Measurements from ENCODE around the gene WDR44. TPM values are rescaled to one million over a fixed set of nuclear protein-coding genes. Genes with fewer than 3 reads are reported as not detected.

WDR44 gene
- total RNA-seq, 1 donor from 2014 or later: 31.1 TPM

DNA sequence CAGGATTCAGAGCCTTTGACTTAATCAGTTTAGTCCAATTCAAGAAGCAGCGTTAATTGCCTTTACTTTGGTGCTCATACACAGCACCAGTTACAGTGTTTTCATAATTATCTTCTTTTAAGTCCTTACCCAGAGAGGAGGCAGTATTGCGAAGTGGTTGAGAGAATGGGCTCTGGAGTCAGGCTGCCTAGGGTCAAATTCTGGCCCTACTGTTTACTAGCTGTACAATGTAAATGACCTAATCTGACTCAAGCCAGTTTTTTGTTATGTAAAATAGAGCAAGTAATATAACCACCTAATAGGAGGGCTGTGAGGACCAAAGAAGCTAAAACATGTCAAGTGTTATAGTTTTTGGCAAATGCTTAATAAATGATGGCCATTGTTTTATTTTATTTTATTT, 27.6 kb downstream of the WDR44 start:
- H3K9me3 Mint-ChIP-seq (ENCODE audit: unreplicated experiment): no peaks in the 10 kb centered on the region
- no peak for DNase-seq (ENCODE audit: extremely low spot score, unreplicated experiment)
- no peaks in the 10 kb centered on the region for H3K27me3 Mint-ChIP-seq (ENCODE audit: unreplicated experiment)
- H3K27ac Mint-ChIP-seq (ENCODE audit: unreplicated experiment): peak overlapping the region; percentile 4
- TF ChIP-seq, protein P1, sequence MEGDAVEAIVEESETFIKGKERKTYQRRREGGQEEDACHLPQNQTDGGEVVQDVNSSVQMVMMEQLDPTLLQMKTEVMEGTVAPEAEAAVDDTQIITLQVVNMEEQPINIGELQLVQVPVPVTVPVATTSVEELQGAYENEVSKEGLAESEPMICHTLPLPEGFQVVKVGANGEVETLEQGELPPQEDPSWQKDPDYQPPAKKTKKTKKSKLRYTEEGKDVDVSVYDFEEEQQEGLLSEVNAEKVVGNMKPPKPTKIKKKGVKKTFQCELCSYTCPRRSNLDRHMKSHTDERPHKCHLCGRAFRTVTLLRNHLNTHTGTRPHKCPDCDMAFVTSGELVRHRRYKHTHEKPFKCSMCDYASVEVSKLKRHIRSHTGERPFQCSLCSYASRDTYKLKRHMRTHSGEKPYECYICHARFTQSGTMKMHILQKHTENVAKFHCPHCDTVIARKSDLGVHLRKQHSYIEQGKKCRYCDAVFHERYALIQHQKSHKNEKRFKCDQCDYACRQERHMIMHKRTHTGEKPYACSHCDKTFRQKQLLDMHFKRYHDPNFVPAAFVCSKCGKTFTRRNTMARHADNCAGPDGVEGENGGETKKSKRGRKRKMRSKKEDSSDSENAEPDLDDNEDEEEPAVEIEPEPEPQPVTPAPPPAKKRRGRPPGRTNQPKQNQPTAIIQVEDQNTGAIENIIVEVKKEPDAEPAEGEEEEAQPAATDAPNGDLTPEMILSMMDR (IDR thresholded peaks at IDR 0.05): no peak
- peaks cover 33% of the 10 kb centered on the region for H3K4me1 Mint-ChIP-seq (ENCODE audit: unreplicated experiment)
- H3K4me3 Mint-ChIP-seq (ENCODE audit: unreplicated experiment): no peak overlapping the region
- H3K36me3 Mint-ChIP-seq (ENCODE audit: unreplicated experiment): peaks cover 3% of the 10 kb centered on the region

DNA sequence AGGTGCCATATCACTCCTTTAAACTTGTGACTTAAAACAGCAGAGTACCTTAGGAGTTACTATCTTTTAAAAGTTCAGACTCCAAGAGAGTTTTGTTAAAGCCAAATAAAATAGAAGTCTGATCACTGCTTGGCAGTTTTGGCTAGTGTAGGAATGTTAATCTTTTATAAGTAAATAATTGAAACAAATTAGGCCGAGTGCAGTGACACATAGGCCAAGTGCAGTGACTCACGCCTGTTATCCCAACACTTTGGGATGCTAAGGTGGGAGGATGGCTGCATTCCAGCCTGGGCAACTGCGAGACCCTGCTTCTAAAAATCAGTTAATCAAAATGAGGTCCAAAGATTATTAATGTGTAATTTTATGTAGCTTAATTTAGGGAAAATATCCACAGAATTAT, 37.2 kb downstream of the WDR44 start:
- no peak for DNase-seq (ENCODE audit: extremely low spot score, unreplicated experiment)
- no peak overlapping the region for H3K4me3 Mint-ChIP-seq (ENCODE audit: unreplicated experiment)
- no peak overlapping the region for H3K27ac Mint-ChIP-seq (ENCODE audit: unreplicated experiment)
- peaks cover 6% of the 10 kb centered on the region for H3K4me1 Mint-ChIP-seq (ENCODE audit: unreplicated experiment)
- TF ChIP-seq, protein P1 (IDR thresholded peaks at IDR 0.05): no peak
- H3K9me3 Mint-ChIP-seq (ENCODE audit: unreplicated experiment): no peaks in the 10 kb centered on the region
- H3K36me3 Mint-ChIP-seq (ENCODE audit: unreplicated experiment): no peaks in the 10 kb centered on the region
- H3K27me3 Mint-ChIP-seq (ENCODE audit: unreplicated experiment): no peaks in the 10 kb centered on the region

DNA sequence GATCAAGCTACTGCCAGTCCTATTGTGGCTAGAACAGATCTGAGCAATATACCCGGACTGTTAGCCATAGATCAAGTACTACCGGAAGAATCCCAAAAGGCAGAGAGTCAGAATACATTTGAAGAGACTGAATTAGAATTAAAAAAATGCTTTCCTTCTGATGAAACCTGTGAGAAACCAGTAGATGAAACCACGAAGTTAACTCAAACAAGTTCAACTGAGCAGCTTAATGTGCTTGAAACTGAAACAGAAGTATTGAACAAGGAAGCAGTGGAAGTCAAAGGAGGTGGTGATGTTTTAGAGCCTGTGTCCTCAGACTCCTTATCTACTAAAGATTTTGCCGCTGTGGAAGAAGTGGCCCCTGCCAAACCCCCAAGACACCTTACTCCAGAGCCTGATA, 46.8 kb downstream of the WDR44 start:
- Mint-ChIP-seq H3K4me1 (ENCODE audit: unreplicated experiment) (peaks cover 6% of the 10 kb centered on the region), H3K36me3 (ENCODE audit: unreplicated experiment) (peaks cover 47% of the 10 kb centered on the region), H3K4me3 (ENCODE audit: unreplicated experiment) (no peak overlapping the region), H3K9me3 (ENCODE audit: unreplicated experiment) (no peaks in the 10 kb centered on the region), H3K27me3 (ENCODE audit: unreplicated experiment) (no peaks in the 10 kb centered on the region), H3K27ac (ENCODE audit: unreplicated experiment) (peak overlapping the region; percentile 40)
- DNase-seq (ENCODE audit: extremely low spot score, unreplicated experiment): no peak
- TF ChIP-seq, protein P1 (IDR thresholded peaks at IDR 0.05): no peak

DNA sequence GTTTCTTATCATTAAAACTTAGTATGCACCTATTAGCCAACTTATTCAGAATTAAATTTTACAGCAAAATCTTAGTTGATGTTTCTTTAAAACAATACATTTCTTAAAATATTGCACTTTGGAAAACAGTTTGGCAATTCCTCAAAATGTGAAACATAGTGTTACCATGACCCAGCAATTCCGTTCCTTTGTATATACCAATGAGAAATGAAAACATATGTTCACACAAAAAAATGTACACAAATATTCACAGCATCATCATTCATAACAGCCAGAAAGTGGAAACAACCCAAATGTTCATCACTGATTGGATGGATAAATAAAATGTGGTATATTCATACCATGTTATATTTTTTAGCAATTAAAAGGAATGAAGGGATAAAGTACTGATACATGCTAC, 50.2 kb downstream of the WDR44 start:
- Mint-ChIP-seq H3K9me3 (ENCODE audit: unreplicated experiment) (no peaks in the 10 kb centered on the region), H3K36me3 (ENCODE audit: unreplicated experiment) (peaks cover 52% of the 10 kb centered on the region), H3K4me1 (ENCODE audit: unreplicated experiment) (peaks cover 6% of the 10 kb centered on the region), H3K27me3 (ENCODE audit: unreplicated experiment) (no peaks in the 10 kb centered on the region), H3K27ac (ENCODE audit: unreplicated experiment) (no peak overlapping the region), H3K4me3 (ENCODE audit: unreplicated experiment) (no peak overlapping the region)
- TF ChIP-seq, protein P1 (IDR thresholded peaks at IDR 0.05): no peak
- DNase-seq (ENCODE audit: extremely low spot score, unreplicated experiment): no peak

DNA sequence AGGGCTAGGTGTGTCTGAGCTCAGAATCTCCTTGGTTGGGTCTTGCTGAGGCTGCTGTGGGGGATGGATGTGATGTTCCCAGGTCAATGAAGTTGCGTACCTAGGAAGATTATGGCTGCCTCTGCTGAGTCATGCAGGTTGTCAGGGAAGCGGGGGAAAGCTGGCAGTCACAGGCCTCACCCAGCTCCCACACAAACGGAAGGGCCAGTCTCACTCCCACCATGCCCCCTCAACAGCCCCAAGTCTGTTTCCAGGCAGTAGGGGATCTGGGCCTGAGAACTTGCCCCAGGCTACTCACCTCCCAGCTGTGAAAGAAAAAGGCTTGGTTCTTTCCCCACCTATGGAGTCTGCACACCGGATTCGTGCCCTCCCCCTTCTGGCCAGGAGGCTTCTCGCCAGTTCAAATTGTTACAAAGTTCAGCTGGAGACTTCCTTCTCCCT, 72.9 kb downstream of the WDR44 start:
- Mint-ChIP-seq H3K9me3 (ENCODE audit: unreplicated experiment) (peaks cover 3% of the 10 kb centered on the region), H3K4me3 (ENCODE audit: unreplicated experiment) (no peak overlapping the region)

More for the DNA sequence above, 72.9 kb downstream of the WDR44 start:
- Mint-ChIP-seq H3K27me3 (ENCODE audit: unreplicated experiment) (no peaks in the 10 kb centered on the region), H3K4me1 (ENCODE audit: unreplicated experiment) (peaks cover 22% of the 10 kb centered on the region), H3K36me3 (ENCODE audit: unreplicated experiment) (peaks cover 56% of the 10 kb centered on the region), H3K27ac (ENCODE audit: unreplicated experiment) (peak overlapping the region; percentile 37)
- no peak for DNase-seq (ENCODE audit: extremely low spot score, unreplicated experiment)
- TF ChIP-seq, protein P1 (IDR thresholded peaks at IDR 0.05): no peak
